ENCODE data around the gene SLC35F5. TPM values are rescaled to one million over a fixed set of nuclear protein-coding genes. Genes with fewer than 3 reads are reported as not detected.

SLC35F5 gene
- total RNA-seq, 2 donors from 2014 or later = 37.1 to 39.0 TPM

GRCh38 chr2:113712941-113713340, 43.5 kb downstream of the SLC35F5 start:
- H3K27me3 Mint-ChIP-seq (ENCODE audit: insufficient read depth) = no peaks in the 10 kb centered on the region
- Histone ChIP-seq H3K27ac (ENCODE audit: low read depth, low read length) (no peak overlapping the region), H3K27me3 (ENCODE audit: control insufficient read depth, insufficient read depth, low read length, poor library complexity, severe bottlenecking) (no peaks in the 10 kb centered on the region), H3K9ac (ENCODE audit: extremely low read depth, low read length, poor library complexity, severe bottlenecking) (no peak overlapping the region), H3K36me3 (ENCODE audit: control insufficient read depth, insufficient read depth, low read length) (peaks cover 54% of the 10 kb centered on the region), H3K4me1 (ENCODE audit: control insufficient read depth, insufficient read depth, low read length) (no peaks in the 10 kb centered on the region), H3K4me3 (ENCODE audit: low read length) (no peak overlapping the region), H3K9me3 (ENCODE audit: control insufficient read depth, low read length) (no peaks in the 10 kb centered on the region)
- 95 to 100% methylated on average over 1 to 2 of the region's 2 CpGs for WGBS, 2 experiments (ENCODE audit: insufficient coverage in 1 of 2, insufficient read length in 1 of 2)
- TF ChIP-seq CTCF (conservative IDR thresholded peaks at IDR 0.05) = no peak
- peaks cover 15% of the 10 kb centered on the region for H3K4me1 Mint-ChIP-seq
- peaks cover 27% of the 10 kb centered on the region for H3K36me3 Mint-ChIP-seq (ENCODE audit: low read depth)
- peak overlapping the region; percentile 12 for H3K27ac Mint-ChIP-seq
- DNase-seq = no peak
- H3K9me3 Mint-ChIP-seq = no peaks in the 10 kb centered on the region
- no peak overlapping the region for H3K4me3 Mint-ChIP-seq

- H3K4me1 ChIP-seq (ENCODE audit: control insufficient read depth, insufficient read depth, low read length) = no peaks in the 10 kb centered on the region
- WGBS, 2 experiments (ENCODE audit: insufficient coverage in 1 of 2, insufficient read length in 1 of 2) = 100% methylated on average over 1 of the region's 1 CpG
- H3K36me3 ChIP-seq (ENCODE audit: control insufficient read depth, insufficient read depth, low read length) = peaks cover 44% of the 10 kb centered on the region
- Mint-ChIP-seq H3K9me3 (no peaks in the 10 kb centered on the region), H3K4me3 (no peak overlapping the region), H3K36me3 (ENCODE audit: low read depth) (peaks cover 23% of the 10 kb centered on the region), H3K27ac (no peak overlapping the region), H3K4me1 (peaks cover 15% of the 10 kb centered on the region), H3K27me3 (ENCODE audit: insufficient read depth) (no peaks in the 10 kb centered on the region)
- no peaks in the 10 kb centered on the region for H3K27me3 ChIP-seq (ENCODE audit: control insufficient read depth, insufficient read depth, low read length, poor library complexity, severe bottlenecking)
- no peak for DNase-seq
- no peak for TF ChIP-seq CTCF (conservative IDR thresholded peaks at IDR 0.05)
- H3K27ac ChIP-seq (ENCODE audit: low read depth, low read length) = no peak overlapping the region
- H3K9ac ChIP-seq (ENCODE audit: extremely low read depth, low read length, poor library complexity, severe bottlenecking) = no peak overlapping the region
- H3K9me3 ChIP-seq (ENCODE audit: control insufficient read depth, low read length) = no peaks in the 10 kb centered on the region
- H3K4me3 ChIP-seq (ENCODE audit: low read length) = no peak overlapping the region
Observed at GRCh38 chr2:113711851-113712250, 44.6 kb downstream of the SLC35F5 start.

- Mint-ChIP-seq H3K4me1 (peaks cover 15% of the 10 kb centered on the region), H3K9me3 (peaks cover 9% of the 10 kb centered on the region), H3K36me3 (ENCODE audit: low read depth) (peaks cover 23% of the 10 kb centered on the region), H3K27me3 (ENCODE audit: insufficient read depth) (no peaks in the 10 kb centered on the region), H3K4me3 (no peak overlapping the region), H3K27ac (peak overlapping the region; percentile 17)
- 76 to 84% methylated on average over 3 of the region's 3 CpGs for WGBS, 2 experiments (ENCODE audit: insufficient coverage in 1 of 2, insufficient read length in 1 of 2)
- Histone ChIP-seq H3K27ac (ENCODE audit: low read depth, low read length) (peak overlapping the region; percentile 1), H3K27me3 (ENCODE audit: control insufficient read depth, insufficient read depth, low read length, poor library complexity, severe bottlenecking) (no peaks in the 10 kb centered on the region), H3K9ac (ENCODE audit: extremely low read depth, low read length, poor library complexity, severe bottlenecking) (peak overlapping the region; percentile 1), H3K4me3 (ENCODE audit: low read length) (no peak overlapping the region), H3K9me3 (ENCODE audit: control insufficient read depth, low read length) (peaks cover 5% of the 10 kb centered on the region), H3K36me3 (ENCODE audit: control insufficient read depth, insufficient read depth, low read length) (peaks cover 29% of the 10 kb centered on the region), H3K4me1 (ENCODE audit: control insufficient read depth, insufficient read depth, low read length) (no peaks in the 10 kb centered on the region)
- DNase-seq = no peak
- no peak for TF ChIP-seq CTCF (conservative IDR thresholded peaks at IDR 0.05)
Observed at GRCh38 chr2:113709022-113709421, 47.4 kb downstream of the SLC35F5 start.
